ENCODE results near the gene RFX5. TPM values are rescaled to one million over a fixed set of nuclear protein-coding genes. Genes with fewer than 3 reads are reported as not detected.

The RFX5 gene
- total and polyA plus RNA-seq, 9 of the 15 experiments (the other 6 are each of a cell fraction or from before 2014, with no cell fraction given) = 3.8 to 48.2 (median 32.2) TPM

DNA sequence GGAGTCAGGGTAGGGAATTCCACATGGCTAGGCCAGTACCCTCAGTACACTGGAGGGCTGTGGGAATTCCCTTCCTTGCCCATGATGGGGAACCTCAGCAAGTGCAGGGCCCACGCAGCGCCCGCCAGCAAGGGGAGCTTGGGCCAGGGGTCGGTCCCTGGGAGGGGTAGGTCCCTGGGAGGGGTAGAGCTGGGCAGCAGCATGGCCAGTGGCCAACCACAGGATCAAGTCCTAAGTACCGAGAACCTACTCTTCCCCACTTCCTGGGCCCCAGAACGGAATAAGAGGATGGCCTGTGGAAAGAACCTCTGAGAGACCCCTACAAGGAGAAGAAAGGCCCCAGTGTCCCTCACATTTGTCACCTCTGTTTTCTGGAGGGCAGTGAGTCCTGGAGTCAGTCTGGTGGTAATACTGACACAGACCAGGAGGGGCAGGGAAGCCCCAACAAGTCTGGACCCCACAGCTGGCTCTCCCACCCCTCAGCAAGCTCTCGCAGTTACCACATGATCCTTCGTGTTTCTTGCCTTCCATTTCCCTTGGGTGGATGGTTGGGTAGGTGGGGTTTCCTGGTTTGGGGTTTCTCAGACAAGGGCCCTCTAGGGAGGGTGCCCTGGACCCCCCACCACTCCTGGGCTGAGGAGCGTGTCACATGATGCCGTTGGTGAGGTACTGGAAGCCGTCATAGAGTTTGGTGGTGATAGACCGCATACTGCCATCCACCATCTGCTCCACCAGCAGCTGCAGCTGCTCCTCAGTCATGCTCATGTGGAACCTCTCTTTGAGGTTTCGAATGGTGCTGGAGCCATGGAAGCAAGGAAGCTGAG is 54.6 kb downstream of the RFX5 start (continued):
- TF ChIP-seq, protein P1, sequence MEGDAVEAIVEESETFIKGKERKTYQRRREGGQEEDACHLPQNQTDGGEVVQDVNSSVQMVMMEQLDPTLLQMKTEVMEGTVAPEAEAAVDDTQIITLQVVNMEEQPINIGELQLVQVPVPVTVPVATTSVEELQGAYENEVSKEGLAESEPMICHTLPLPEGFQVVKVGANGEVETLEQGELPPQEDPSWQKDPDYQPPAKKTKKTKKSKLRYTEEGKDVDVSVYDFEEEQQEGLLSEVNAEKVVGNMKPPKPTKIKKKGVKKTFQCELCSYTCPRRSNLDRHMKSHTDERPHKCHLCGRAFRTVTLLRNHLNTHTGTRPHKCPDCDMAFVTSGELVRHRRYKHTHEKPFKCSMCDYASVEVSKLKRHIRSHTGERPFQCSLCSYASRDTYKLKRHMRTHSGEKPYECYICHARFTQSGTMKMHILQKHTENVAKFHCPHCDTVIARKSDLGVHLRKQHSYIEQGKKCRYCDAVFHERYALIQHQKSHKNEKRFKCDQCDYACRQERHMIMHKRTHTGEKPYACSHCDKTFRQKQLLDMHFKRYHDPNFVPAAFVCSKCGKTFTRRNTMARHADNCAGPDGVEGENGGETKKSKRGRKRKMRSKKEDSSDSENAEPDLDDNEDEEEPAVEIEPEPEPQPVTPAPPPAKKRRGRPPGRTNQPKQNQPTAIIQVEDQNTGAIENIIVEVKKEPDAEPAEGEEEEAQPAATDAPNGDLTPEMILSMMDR (IDR thresholded peaks at IDR 0.05 in 2 of 3, conservative IDR thresholded peaks at IDR 0.05 in 1 of 3; ENCODE audit: insufficient read depth in 2 of 3, low read depth in 1 of 3, low read length in 3 of 3) = peak in 2 of 3 experiments; percentile 14 to 21; a peak in 1 of 6 replicates
- TF ChIP-seq, protein P2, sequence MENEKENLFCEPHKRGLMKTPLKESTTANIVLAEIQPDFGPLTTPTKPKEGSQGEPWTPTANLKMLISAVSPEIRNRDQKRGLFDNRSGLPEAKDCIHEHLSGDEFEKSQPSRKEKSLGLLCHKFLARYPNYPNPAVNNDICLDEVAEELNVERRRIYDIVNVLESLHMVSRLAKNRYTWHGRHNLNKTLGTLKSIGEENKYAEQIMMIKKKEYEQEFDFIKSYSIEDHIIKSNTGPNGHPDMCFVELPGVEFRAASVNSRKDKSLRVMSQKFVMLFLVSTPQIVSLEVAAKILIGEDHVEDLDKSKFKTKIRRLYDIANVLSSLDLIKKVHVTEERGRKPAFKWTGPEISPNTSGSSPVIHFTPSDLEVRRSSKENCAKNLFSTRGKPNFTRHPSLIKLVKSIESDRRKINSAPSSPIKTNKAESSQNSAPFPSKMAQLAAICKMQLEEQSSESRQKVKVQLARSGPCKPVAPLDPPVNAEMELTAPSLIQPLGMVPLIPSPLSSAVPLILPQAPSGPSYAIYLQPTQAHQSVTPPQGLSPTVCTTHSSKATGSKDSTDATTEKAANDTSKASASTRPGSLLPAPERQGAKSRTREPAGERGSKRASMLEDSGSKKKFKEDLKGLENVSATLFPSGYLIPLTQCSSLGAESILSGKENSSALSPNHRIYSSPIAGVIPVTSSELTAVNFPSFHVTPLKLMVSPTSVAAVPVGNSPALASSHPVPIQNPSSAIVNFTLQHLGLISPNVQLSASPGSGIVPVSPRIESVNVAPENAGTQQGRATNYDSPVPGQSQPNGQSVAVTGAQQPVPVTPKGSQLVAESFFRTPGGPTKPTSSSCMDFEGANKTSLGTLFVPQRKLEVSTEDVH (IDR thresholded peaks at IDR 0.05; ENCODE audit: low read depth, partially characterized antibody) = peak; percentile 16
- TF ChIP-seq, protein P3, sequence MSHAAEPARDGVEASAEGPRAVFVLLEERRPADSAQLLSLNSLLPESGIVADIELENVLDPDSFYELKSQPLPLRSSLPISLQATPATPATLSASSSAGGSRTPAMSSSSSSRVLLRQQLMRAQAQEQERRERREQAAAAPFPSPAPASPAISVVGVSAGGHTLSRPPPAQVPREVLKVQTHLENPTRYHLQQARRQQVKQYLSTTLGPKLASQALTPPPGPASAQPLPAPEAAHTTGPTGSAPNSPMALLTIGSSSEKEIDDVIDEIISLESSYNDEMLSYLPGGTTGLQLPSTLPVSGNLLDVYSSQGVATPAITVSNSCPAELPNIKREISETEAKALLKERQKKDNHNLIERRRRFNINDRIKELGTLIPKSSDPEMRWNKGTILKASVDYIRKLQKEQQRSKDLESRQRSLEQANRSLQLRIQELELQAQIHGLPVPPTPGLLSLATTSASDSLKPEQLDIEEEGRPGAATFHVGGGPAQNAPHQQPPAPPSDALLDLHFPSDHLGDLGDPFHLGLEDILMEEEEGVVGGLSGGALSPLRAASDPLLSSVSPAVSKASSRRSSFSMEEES (CRISPR knock-in tag; IDR thresholded peaks at IDR 0.05) = peak; percentile 48
- peak; percentile 24 for TF ChIP-seq POLR2B (IDR thresholded peaks at IDR 0.05; ENCODE audit: low read depth, partially characterized antibody)
- TF ChIP-seq CBX3 (IDR thresholded peaks at IDR 0.05; ENCODE audit: borderline replicate concordance in 1 of 2, low read length in 2 of 2) = no peak
- TF ChIP-seq NCOA2 (IDR thresholded peaks at IDR 0.05; ENCODE audit: partially characterized antibody in 2 of 2) = no peak
- peak; percentile 14 for TF ChIP-seq POLR2AphosphoS5 (IDR thresholded peaks at IDR 0.05; ENCODE audit: control insufficient read depth, insufficient read depth, low read depth, low read length)
- peak; percentile 64; the same call in 1 of the 2 replicates for TF ChIP-seq SUPT5H (IDR thresholded peaks at IDR 0.05)

Data from K562 (cell line).